Measurements from ENCODE around the gene ACTA1. TPM values are rescaled to one million over a fixed set of nuclear protein-coding genes. Genes with fewer than 3 reads are reported as not detected.
"Not testable (repeated sequence)": the region's sequence is repeated elsewhere in the genome, so short reads cannot be mapped to it uniquely, and the experiment has no call there.

Gene ACTA1
- total RNA-seq, 1 experiment from 2014 or later, result 0.80 TPM

- CTCF ChIA-PET, result interaction anchor here (0.6 kb wide), 1 partner anchor 29 kb away, joined by 7 read pairs; no protein-coding TSS in a partner anchor
Measured at GRCh38 chr1:229479660-229480399, 45.9 kb upstream of the ACTA1 start.

GRCh38 chr1:229478852-229479251 lies 45.0 kb upstream of the ACTA1 start:
- CTCF ChIA-PET, result no interaction called here
- no peak for ATAC-seq
- no peaks in the 10 kb centered on the region for H4K20me1 ChIP-seq (ENCODE audit: low read length)
- no peak overlapping the region for H2AFZ ChIP-seq (ENCODE audit: low read length)
- H3F3A ChIP-seq (ENCODE audit: low read length, unreplicated experiment), result no peaks in the 10 kb centered on the region
- no peaks in the 10 kb centered on the region for H3K79me2 ChIP-seq (ENCODE audit: low read length)
- H3K9me3 ChIP-seq (ENCODE audit: low read length), result no peaks in the 10 kb centered on the region
- no TSS peak for BruUV-seq (replicated peaks)
- H3K4me1 ChIP-seq (ENCODE audit: insufficient read depth, low read length), result no peaks in the 10 kb centered on the region
- POLR2A ChIA-PET (ENCODE audit: unreplicated experiment), result no interaction called here
- H3K27ac ChIP-seq (ENCODE audit: low read length), result no peak overlapping the region
- H3K27me3 ChIP-seq (ENCODE audit: low read length), result no peaks in the 10 kb centered on the region
- no peaks in the 10 kb centered on the region for H3K9me2 ChIP-seq (replicated peaks; ENCODE audit: low read length)
- TF ChIP-seq EZH2phosphoT487 (IDR thresholded peaks at IDR 0.05; ENCODE audit: borderline replicate concordance, low read length) (no peak), EZH2 (IDR thresholded peaks at IDR 0.05; ENCODE audit: low read length, unreplicated experiment) (no peak), CTCF (conservative IDR thresholded peaks at IDR 0.05; ENCODE audit: low read depth, low read length) (no peak)
- H3K4me3 ChIP-seq (ENCODE audit: low read length), result no peak overlapping the region
- no peak for DNase-seq
- no peak overlapping the region for H3K4me2 ChIP-seq (ENCODE audit: low read length)
- intact Hi-C loops (cut with micrococcal nuclease), result no loop called here
- peaks cover 39% of the 10 kb centered on the region; the same call in 1 of the 2 replicates for H3K36me3 ChIP-seq (ENCODE audit: low read depth, low read length)
- H3K9ac ChIP-seq (ENCODE audit: low read length), result no peak overlapping the region

More at GRCh38 chr1:229479660-229480399, 45.9 kb upstream of the ACTA1 start:
- Histone ChIP-seq H3K4me2 (ENCODE audit: low read length) (no peak overlapping the region), H3K36me3 (ENCODE audit: low read depth, low read length) (peaks cover 41% of the 10 kb centered on the region; the same call in 1 of the 2 replicates), H3K79me2 (ENCODE audit: low read length) (no peaks in the 10 kb centered on the region), H2AFZ (ENCODE audit: low read length) (no peak overlapping the region), H3K9me2 (replicated peaks; ENCODE audit: low read length) (no peaks in the 10 kb centered on the region), H3K27ac (ENCODE audit: low read length) (no peak overlapping the region), H3K9ac (ENCODE audit: low read length) (no peak overlapping the region), H4K20me1 (ENCODE audit: low read length) (no peaks in the 10 kb centered on the region), H3K4me3 (ENCODE audit: low read length) (no peak overlapping the region), H3K9me3 (ENCODE audit: low read length) (no peaks in the 10 kb centered on the region), H3F3A (ENCODE audit: low read length, unreplicated experiment) (no peaks in the 10 kb centered on the region), H3K27me3 (ENCODE audit: low read length) (no peaks in the 10 kb centered on the region), H3K4me1 (ENCODE audit: insufficient read depth, low read length) (no peaks in the 10 kb centered on the region)
- DNase-seq (no peak), ATAC-seq (no peak)
- intact Hi-C loops (cut with micrococcal nuclease), result no loop called here
- TF ChIP-seq EZH2 (IDR thresholded peaks at IDR 0.05; ENCODE audit: low read length, unreplicated experiment) (no peak), CTCF (conservative IDR thresholded peaks at IDR 0.05; ENCODE audit: low read depth, low read length) (no peak), EZH2phosphoT487 (IDR thresholded peaks at IDR 0.05; ENCODE audit: borderline replicate concordance, low read length) (no peak)
- BruUV-seq (replicated peaks), result no TSS peak
- POLR2A ChIA-PET (ENCODE audit: unreplicated experiment), result no interaction called here

GRCh38 chr1:229475859-229476258 lies 42.0 kb upstream of the ACTA1 start:
- H3K27me3 ChIP-seq (ENCODE audit: low read length); H3K79me2 ChIP-seq (ENCODE audit: low read length); POLR2A ChIA-PET (ENCODE audit: unreplicated experiment); H3K4me2 ChIP-seq (ENCODE audit: low read length); DNase-seq; H3K4me3 ChIP-seq (ENCODE audit: low read length); BruUV-seq (replicated peaks); H3K4me1 ChIP-seq (ENCODE audit: insufficient read depth, low read length); H3K9me3 ChIP-seq (ENCODE audit: low read length); H3F3A ChIP-seq (ENCODE audit: low read length, unreplicated experiment); H2AFZ ChIP-seq (ENCODE audit: low read length); ATAC-seq; H4K20me1 ChIP-seq (ENCODE audit: low read length); intact Hi-C loops (cut with micrococcal nuclease); H3K9me2 ChIP-seq (replicated peaks; ENCODE audit: low read length); H3K9ac ChIP-seq (ENCODE audit: low read length); H3K27ac ChIP-seq (ENCODE audit: low read length): not testable (repeated sequence)
- H3K36me3 ChIP-seq (ENCODE audit: low read depth, low read length), result peaks cover 31% of the 10 kb centered on the region; the same call in 1 of the 2 replicates
- CTCF ChIA-PET, result interaction anchor here (0.7 kb wide), 1 partner anchor 110 kb away, joined by 3 read pairs; no protein-coding TSS in a partner anchor
